Stimulated activated CD4-positive, alpha-beta T cell treated with anti-CD3 and anti-CD28 coated beads, TNF-alpha, amount 100 ng/mL, for 4 hours (primary cell): ENCODE data around the gene USP19.

Experiments used
- DNase-seq, 3 experiments: peaks; one replicate each; pipeline ENCODE4 v3.0.0-alpha.2; 2020; ENCODE audit warnings: low read depth in 3 of 3

USP19 gene

DNA sequence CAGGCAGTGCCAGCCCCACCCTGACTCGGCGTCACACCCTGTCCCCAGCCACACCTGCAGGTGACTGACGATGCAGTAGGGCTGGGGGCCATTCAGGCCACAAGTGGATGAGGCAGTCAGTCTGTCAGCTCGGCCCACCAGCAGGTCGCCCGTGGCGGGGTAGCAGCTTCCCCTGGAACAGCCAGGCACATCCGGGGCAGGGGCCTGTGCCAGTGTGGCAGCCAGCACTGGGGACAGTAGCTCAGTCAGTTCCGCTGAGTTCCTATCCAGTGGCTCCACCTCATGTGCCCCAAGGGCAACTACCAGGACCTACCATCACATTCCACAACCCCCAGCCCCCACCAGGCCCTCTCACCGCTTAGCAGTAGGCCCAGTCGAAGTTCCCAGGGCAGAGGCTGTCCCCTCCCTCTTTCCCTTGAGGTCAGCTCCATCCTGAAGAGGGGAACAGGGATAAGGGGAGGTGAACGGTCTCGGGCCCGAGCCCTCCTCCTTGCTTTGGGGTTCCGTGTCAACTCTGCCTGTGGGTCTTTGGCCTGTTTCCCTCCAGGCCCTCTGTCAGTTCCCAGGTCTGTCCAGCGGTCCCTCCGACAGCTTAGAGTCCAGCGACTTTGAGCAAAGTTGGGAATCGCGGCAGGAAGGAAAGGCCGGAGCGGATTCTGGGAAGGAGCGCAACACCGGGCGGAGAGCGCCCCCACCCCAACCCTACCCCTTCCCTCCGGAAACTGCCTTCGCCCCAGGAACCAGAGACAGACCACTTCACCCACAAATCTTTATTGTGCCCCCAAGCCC lies 12.0 kb upstream of the USP19 start, which contains the start of gene LAMB2:
TSS of gene LAMB2 (minus strand) at position 614 of the 789 bp plus-strand sequence. CDS start at position 431, 183 bp downstream.
- DNase-seq = no peak

DNA sequence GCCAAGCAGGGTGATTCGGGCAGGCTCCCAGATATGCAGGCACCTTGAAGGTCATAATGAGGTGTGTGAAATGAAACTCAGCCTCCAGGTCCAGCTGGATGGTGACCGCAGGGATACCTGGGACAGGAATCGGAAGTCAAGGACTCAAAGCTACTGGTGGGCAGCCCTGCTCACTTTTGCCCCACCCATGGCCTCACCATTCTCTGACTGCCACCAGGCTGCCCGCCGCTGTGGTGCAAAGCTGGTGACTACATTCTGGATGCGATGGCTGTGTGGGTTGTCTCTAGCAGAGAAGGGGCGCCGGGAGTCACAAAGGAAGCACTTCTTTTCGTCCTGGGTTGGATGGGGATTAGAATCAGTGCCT lies 11.4 kb upstream of the USP19 start:
- DNase-seq = no peak

DNA sequence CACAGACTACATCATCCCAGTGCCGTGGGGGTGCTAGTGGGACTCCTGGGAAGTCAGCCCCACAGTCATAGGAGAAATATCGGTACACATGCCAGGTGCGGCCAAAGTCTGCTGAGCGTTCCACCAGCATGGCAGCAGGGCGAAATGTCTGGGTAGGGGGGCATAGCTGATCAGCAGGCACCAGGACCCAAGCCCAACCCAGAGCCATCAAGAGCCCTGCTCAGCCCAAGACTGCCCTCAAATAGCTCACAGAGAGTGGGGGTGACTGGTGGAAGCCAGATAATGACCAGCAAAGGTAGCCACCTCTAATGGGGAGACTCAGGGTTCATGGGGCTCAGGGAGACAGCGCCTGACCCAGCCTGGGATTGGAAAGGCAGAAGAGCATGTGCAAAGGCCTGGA lies 11.0 kb upstream of the USP19 start:
- no peak for DNase-seq

DNA sequence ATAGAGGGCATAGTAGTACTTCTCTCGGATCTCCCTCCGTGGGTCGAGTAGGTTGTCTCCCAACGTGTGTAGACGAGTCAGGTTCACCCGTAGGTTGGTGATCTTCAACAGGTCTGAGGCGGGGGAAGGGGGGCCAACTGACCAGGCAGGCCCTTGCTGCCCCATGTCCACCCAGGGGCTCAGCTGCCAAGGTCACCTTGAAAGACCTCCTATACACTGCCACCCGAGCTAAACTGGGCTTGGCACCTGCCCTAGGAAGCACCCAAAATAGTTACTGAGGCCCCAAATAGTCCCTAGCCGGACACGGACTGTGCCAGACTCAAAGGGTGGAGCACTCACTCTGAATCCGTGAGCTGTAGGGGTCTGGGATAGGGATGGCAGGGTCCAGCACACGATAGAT lies 10.4 kb upstream of the USP19 start:
- no peak for DNase-seq

DNA sequence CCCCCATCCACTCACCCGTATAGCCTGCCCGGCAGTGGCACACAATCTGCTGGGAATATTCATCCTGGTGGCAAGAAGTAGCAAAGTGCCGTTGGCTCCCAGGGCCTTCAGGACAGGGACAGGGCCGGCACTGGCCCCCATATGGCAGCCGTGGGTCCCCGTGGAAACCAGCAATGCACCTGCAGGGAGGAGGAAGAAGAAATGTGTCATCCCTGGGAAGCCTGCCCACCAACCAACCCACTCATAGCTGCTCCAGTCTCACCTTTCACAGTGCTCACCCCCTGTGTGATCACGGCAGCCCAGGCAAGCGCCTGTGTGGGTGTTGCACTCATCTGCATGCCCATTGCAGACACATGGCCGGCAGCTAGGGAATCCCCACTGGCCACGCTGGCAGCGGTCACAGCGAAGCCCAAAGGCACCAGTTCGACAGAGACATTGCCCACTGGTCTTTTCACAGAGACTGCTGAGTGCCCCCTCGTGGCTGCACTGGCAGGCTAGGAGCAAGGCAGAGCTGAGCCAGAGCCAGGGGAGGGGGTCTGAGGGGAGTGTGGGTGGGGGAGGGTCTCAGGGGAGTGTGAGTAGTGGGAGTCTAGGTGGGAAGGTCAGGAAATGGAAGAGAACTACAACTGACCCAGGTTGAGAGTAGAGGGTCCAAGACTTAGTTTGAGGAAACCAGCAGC lies 4.5 kb upstream of the USP19 start:
- DNase-seq = no peak

DNA sequence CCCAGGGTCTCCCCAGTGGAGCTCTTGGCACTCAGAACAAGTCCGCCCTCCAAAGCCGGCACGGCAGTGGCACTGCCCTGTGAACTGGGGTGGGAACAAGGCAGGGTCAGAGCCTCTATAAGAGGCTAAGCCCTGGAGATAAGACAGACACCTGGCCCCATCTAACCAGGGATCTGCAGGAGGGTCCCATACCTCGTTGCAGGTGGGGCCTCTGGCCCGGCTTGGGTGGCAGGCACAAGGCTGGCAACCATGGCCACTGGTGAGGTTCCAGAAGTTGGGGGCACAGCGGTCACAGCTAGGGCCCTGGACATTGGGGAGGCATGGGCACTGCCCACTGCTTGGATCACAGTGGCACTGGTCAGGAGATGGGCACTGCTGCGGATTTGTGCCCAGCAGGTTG lies 3.6 kb upstream of the USP19 start:
- DNase-seq = no peak

DNA sequence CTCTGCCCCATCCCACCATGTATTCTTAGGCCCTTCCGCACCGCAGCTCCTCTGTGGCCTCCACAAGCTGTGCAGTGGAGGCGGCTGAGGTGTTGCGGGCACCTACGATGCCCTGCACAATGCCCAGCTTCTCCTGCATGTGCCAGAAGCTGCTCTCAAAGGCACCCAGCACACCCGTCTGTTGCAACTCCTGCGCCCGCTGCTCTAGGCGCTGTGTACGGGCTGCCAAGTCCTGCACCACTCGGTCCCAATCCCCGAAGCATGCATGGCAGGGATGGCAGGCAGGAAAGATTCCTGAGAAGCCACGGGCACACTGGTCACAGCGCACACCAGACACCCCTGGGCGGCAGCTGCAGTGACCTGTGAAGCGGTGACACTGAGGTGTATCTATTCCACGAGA lies 3.1 kb upstream of the USP19 start:
- no peak for DNase-seq

DNA sequence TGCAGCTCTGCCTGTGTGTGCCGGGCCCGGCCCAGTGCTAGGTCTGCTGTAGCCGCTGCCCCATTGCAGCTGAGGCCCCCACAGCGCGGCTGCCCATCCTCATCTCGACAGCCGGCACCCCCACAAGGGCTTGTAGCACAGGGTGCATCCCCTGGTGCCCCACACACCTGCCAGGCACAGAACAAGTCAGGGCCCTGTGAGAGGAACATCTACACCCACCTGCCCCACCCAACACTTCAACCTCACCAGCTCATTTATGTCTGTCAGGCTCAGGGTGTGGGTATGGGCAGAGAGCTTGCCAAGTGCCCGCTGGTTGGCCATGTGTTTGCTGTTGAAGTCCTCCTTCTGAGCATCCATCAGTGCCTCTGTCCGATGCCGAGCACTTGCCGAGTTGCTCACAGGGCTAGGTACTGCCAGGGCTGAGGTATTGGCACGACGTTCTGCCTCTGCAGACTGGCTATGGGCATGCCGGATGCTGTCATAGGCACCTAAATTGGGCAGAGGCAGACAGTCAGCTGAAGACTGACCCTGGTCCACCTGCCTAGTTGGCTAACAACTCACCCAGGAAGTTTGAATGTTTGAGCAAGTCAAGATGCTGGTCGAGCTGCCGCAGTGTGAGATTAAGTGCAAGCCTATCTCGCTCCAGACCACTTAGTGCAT lies 2.4 kb upstream of the USP19 start:
- DNase-seq = no peak

DNA sequence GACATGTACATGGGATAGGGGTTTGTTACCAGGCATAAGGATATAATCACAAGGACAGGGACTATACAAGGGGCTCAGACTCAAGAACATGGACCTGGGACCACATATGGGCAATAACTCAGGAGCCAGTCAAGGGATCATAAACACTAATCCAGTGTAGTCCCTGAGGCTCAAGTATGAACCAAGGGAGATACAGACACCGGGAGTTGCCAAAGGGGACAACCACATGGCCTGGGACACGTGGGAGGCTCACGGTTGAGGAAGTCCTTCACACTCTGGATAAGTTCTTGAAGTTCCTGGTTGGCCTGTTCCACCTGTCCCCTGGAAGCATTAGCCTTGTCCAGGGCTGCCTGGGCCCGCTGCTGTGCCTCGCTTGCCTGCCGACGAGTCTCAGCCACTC lies 1.8 kb upstream of the USP19 start:
- DNase-seq = no peak

DNA sequence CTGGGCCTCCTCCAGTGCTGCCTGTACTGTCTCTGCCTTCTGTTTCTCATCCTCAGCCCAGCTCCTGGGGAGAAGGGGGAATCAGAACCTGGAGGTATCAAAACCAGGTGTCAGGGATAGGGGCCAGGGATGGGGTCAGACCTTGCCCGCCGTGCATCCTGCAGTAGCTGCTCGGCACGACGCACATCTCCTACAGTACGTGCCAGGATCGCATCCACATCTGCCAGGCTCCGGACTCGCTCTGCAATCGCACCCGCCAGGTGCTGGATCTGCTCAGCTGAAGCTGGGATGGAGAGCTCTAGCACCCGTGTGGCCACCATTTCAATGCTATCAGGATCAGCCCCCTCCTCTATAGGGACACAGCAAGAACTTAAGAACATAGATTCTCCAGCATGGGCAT lies 1.4 kb upstream of the USP19 start:
- DNase-seq = no peak

DNA sequence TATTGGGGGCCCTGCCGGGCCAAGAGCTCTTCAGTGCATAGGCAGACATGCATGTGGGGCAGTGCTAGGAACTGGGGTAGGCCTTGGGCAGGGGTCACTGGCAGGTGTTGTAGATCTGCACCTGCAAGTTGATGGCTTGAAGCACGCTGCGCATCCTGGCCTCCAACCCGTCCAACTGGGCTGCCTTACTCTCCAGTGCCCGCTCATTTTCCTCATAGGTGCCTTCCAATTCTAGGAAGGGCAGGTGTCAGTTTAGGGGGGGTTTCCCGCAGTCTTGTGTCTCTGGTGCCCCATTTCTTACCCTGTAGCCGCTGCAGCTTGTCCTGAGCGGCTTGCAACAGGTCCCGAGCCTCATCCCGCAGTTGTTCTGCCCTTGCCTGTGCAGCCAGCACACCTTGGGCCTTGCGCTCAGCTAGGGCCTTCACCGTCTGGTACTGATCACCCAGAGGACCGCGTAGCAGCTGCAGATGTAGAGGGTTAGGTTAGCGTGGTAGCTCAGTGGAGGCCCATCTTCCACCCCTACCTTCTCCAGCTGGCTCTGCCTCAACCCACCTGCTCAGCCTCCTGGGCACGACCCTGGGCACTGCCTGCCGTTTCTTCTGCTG lies 611 bp upstream of the USP19 start:
- DNase-seq = no peak

DNA sequence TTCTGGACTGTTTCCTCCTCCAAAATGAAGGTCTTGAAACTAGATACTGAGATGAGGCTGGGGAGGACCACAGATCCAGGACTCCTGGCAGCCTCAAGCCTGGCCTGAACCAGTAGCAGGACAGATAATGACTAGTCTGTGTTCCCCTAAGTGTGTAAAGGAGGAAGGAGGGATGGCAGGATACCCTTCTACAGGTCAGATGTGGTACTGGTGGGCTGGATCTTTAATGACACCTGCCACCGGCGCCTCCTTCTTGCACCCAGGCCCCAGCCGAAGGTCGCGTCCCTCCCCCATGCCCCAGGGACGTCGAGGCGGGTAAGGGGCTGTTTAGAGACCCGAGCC lies 556 bp downstream of the USP19 start:
- DNase-seq = no peak

DNA sequence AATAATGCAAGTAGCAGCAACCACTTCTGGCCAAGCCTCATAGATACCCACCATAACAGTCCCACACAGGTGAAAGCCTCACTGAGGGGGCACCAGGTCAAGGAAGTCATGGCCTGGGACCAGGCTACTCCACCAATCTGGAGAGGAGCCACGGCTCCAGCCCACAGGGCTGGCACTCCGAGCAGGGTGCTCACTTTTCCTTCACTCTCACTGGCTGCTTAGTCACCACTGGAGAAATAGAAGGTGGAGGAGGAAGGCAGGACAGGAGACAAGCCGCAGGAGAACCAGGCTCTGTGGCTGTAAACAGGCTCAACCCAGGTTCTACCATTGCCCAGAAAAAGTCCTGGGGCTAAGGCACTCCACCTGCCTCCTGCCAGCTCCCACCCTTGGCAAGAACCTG lies 1.2 kb downstream of the USP19 start:
- no peak for DNase-seq

DNA sequence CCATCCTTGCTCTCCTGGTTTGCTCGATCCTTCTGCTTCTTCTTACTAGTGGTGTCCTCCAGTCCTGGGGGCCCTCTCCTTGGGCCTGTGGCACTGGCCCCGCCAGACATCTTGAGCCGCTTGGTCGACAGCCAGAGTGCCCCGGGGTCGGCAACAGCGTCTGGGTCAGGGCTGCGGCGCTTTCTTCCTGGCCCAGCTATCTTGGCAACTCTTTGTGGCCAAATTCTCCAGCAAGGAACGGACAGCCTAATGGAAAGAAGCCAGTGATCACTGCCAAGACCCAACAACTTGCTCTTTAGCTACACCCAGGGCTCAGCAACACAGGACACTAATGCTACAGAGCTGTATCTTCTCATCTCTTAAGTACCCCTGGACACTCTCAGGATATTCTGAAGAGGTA lies 1.6 kb downstream of the USP19 start:
- DNase-seq = no peak

DNA sequence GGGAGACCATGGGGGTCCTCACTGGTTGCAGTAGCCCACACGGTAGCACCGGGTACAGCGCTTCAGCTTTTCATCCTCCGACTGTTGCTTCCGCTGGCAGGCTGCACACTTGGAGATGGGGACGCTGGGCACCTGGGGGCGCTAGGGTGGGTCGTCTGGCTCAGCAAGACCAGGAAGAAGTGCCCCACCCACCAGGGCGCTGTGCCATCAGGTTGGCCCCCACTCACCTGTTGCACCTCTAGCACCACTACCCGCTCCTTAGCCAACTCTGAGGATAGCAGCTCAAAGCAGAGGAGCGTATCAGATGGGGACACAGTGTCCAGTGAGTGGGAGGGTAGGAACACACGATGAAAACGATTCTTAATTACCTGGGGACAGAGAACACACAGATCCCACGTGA lies 8.4 kb downstream of the USP19 start:
- DNase-seq = no peak

DNA sequence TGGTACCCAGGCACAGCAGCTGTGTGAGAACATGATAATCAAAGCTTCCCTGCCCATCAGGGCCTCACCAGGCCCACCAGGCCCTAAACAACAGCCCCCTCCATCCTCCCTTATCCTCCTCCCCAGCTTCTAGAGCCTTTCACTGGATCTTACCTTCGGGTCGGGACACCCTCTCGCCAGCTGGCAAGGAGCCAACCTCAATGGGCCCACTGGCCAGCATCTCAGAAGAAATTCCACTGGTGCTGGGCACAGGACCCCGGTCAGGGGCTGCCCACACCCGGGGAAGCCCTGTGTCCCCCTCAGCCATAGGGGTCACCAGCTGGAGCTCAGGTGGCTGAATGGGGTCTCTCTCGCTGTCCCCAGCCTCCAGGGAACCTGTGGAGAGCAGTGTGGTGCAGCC lies 9.3 kb downstream of the USP19 start:
- DNase-seq = no peak

DNA sequence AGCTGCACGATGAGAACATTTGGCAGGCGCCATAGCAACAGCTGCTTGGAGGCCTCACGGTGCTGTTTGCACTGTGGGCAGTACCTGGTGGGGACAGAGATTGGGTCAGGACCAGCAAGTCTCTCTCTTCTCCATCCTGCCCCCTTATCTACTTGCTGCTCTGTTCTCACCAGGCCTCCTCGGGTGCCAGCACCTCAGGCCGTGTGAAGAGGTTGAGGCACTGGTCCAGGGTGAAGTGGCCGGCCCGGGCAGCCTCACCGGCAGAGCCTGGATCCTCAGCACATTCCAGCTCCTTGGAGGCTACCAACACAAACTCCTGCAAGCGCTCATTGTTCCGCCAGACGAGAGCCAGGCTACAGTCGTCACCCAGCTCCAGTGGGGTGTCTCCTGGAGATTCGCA lies 9.8 kb downstream of the USP19 start:
- no peak for DNase-seq

DNA sequence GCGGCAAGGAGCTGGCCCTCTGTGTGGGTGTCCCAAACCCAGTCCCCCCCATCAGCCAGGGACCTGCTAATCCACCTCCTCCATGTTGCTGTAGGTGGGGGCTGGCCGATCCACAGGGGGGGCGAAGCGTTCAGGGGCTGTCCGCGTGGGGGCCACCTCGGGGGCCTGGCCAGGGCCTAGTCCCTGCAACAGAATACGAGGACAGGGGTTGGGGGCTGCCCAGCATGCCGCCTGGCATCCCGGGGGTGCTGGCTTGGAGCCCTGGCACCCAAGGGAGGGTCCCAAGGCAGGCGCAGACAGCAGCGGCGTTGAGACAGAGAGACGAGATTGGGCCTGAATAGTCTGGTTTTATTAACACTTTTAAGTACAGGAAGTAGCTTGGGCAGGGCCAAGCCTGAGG lies 12.3 kb downstream of the USP19 start:
- DNase-seq = no peak

DNA sequence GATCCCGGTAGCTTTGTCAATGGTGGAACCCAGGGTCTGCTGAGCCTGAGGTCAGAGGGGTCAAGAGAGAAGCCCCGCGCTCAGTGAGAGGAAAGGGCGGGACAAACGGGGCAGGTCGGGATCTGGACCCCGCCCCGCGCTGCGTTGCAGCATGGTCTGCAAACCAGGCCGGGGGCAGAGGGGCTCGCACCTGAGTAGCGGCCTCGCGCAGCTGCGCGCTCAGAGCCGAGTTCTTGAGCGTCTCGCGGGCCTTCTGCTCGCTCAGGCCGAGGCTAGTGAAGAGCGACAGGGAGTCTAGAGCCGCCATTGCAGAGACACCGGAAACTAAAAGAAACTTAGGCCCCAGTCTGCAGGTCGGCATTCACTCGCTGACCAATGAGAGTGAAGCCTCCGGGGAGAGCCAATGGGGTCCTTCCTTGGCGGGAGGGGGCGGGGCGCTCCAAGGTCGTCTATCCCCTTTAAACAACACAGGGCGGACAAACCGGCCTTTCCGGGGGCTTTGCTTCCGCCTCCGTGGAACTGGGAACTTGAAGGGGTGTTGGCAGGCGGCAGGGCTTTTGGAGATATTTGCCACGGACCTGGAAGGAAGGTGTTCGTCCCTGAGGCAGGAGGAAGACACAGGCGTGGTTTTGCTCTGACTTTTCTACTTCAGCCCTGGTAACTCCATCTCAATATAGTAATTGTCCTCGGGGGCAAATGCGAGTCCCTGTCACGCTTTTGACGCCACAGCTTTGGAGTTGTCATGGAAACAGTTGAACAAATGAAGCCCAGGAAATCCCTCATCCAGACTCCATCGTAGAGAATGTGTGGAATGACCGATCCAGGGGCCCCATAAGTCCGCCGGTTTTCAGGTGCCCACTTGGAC lies 16.0 kb downstream of the USP19 start, which contains the start of gene QARS1:
TSS of gene QARS1 (minus strand) at position 331 of the 865 bp plus-strand sequence. CDS start at position 307, 24 bp downstream.
- peak; percentile 73 to 75 (median 73) for DNase-seq

DNA sequence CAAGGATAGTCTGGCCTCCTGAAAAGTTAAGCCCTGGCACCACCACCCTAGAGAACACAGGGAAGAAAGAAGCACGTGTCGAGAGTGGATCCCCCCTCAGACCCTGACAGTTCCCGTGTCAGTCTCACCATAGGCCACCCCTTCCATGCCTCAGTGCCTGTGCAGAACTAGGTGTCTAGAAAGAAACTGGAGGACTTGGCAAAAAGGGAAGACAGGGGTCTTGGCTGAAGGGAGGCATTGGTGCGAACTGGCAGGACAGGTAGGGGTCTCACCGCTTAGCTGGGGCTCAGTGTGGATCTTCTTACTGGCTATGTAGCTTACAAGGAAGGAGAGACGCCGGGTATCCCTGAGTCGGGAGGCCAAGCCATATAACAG lies 16.6 kb downstream of the USP19 start:
- DNase-seq = peak in 1 of 3 experiments; percentile 7

DNA sequence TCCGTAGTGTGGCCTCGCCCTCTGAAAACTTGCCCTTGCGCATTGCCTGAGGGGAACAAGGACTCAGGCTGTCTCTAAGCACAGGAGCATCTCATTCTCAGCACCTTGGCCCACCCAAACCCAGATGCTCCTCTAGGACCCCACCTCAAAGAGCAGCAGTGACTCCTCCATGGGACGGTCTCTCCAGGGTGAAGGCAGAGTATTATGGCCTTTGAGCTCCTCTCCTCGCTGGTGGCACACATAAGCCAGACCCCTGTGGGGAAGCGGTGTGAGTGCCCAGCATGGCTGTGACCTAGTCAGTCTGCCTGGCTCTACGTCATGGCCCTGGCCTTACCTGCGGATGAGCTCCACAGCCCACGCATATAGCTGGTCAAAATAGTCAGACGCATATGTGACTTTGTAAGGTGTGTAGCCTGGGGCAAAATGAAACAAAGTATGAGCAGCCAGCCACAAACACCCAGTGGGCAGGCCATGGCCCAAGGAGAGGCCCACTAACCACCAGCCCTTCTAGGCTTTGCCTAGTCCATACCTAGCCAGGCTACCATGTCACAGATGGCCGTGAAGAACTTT lies 20.5 kb downstream of the USP19 start:
- no peak for DNase-seq
